ENCODE results near the gene ALDH1L1.

The ALDH1L1 gene

GRCh38 chr3:126159476-126159875 lies 20.9 kb downstream of the ALDH1L1 start:
- TF ChIP-seq, protein P1, sequence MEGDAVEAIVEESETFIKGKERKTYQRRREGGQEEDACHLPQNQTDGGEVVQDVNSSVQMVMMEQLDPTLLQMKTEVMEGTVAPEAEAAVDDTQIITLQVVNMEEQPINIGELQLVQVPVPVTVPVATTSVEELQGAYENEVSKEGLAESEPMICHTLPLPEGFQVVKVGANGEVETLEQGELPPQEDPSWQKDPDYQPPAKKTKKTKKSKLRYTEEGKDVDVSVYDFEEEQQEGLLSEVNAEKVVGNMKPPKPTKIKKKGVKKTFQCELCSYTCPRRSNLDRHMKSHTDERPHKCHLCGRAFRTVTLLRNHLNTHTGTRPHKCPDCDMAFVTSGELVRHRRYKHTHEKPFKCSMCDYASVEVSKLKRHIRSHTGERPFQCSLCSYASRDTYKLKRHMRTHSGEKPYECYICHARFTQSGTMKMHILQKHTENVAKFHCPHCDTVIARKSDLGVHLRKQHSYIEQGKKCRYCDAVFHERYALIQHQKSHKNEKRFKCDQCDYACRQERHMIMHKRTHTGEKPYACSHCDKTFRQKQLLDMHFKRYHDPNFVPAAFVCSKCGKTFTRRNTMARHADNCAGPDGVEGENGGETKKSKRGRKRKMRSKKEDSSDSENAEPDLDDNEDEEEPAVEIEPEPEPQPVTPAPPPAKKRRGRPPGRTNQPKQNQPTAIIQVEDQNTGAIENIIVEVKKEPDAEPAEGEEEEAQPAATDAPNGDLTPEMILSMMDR (IDR thresholded peaks at IDR 0.05; ENCODE audit: insufficient read depth, missing control alignments): no peak
- FAIRE-seq: no peak
- no peak for DNase-seq (ENCODE audit: insufficient read length, low spot score)

GRCh38 chr3:126158912-126159454 lies 21.4 kb downstream of the ALDH1L1 start:
- TF ChIP-seq, protein P1 (IDR thresholded peaks at IDR 0.05; ENCODE audit: insufficient read depth, missing control alignments): no peak
- FAIRE-seq (no peak), DNase-seq (ENCODE audit: insufficient read length, low spot score) (no peak)

DNA sequence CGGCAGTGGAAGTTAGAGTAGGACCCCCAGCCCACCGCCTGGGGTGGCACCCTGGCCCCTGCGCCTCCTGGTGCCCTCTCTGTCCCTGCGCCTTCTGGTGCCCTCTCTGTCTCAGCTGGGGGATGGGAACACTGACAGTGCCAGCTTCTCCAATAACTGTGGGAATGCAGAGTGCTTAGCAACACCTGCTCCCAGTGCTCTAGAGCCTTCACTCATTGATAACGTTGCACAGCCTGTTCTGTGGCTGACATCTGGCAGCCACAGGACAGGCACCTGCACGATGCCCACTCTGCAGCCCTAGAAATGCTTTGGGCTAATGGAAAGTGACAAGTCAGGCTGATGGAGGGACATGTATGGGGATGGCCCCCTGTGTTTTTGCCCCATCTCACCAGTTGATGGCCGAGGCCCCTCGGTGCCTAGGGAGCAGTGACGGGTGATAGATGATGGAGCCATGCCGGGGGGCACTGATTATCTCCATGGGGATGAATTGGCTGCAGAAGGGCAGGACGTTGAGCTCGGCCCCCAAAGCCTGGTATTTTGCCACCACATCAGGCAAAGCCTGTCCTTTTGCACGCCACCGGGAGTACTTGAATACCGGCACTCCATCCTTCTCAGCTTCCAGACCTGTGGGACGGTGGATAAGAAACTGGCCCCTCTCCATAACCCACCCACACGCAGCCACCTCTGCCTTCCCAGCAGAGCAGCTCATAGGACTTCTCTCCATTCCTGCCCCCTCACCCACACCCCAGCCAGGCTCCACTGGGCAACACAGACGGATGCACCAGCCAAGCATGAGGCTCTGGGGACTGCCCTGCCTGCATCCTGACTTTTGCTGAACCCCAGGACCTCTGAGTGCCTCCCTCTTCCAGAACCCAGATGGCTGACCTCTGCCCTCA lies 22.1 kb downstream of the ALDH1L1 start:
- DNase-seq (ENCODE audit: insufficient read length, low spot score) (no peak), FAIRE-seq (no peak)
- TF ChIP-seq, protein P1 (IDR thresholded peaks at IDR 0.05; ENCODE audit: insufficient read depth, missing control alignments): no peak

- DNase-seq (ENCODE audit: insufficient read length, low spot score) (no peak), FAIRE-seq (no peak)
- TF ChIP-seq, protein P1 (IDR thresholded peaks at IDR 0.05; ENCODE audit: insufficient read depth, missing control alignments): no peak
These were observed 23.2 kb downstream of the ALDH1L1 start for GRCh38 chr3:126157083-126157768.

DNA sequence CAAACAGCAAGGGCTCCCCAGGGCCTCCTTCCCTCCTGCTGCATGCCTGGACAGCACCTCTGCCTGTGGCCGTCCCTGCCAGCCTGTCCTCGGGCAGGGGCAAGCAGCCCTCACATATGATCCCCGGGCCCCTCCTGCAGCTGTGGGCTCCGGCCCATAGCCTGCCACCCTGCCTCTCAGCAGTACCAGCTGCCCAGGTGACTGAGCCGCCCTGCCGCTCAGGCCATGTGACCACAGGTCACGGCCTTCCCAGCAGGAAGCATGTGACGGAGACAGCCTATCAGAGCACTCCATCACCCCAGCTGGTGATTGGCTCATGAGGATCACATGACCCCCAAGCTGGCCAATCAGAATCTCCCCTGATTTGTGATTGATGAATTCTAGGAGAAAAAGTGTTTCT lies 23.9 kb downstream of the ALDH1L1 start:
- FAIRE-seq: no peak

GRCh38 chr3:126155819-126156218 lies 24.6 kb downstream of the ALDH1L1 start:
- FAIRE-seq (no peak), DNase-seq (ENCODE audit: insufficient read length, low spot score) (no peak)
- TF ChIP-seq, protein P1 (IDR thresholded peaks at IDR 0.05; ENCODE audit: insufficient read depth, missing control alignments): no peak

More for the DNA sequence above, 23.9 kb downstream of the ALDH1L1 start:
- no peak for DNase-seq (ENCODE audit: insufficient read length, low spot score)
- TF ChIP-seq, protein P1 (IDR thresholded peaks at IDR 0.05; ENCODE audit: insufficient read depth, missing control alignments): no peak

All from D721Med (cell line).